ENCODE results near the gene CSTF2T.

- TF ChIP-seq, protein P1, sequence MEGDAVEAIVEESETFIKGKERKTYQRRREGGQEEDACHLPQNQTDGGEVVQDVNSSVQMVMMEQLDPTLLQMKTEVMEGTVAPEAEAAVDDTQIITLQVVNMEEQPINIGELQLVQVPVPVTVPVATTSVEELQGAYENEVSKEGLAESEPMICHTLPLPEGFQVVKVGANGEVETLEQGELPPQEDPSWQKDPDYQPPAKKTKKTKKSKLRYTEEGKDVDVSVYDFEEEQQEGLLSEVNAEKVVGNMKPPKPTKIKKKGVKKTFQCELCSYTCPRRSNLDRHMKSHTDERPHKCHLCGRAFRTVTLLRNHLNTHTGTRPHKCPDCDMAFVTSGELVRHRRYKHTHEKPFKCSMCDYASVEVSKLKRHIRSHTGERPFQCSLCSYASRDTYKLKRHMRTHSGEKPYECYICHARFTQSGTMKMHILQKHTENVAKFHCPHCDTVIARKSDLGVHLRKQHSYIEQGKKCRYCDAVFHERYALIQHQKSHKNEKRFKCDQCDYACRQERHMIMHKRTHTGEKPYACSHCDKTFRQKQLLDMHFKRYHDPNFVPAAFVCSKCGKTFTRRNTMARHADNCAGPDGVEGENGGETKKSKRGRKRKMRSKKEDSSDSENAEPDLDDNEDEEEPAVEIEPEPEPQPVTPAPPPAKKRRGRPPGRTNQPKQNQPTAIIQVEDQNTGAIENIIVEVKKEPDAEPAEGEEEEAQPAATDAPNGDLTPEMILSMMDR (conservative IDR thresholded peaks at IDR 0.05): no peak
- no peak for TF ChIP-seq EZH2 (IDR thresholded peaks at IDR 0.05; ENCODE audit: low read depth)
These were observed 6.4 kb upstream of the CSTF2T start for GRCh38 chr10:51705774-51706173.

All from PC-9 (cell line).